ENCODE results near the gene VPS13D.

VPS13D gene

GRCh38 chr1:12556368-12556930 lies 326.6 kb downstream of the VPS13D start:
- TF ChIP-seq, protein P1, sequence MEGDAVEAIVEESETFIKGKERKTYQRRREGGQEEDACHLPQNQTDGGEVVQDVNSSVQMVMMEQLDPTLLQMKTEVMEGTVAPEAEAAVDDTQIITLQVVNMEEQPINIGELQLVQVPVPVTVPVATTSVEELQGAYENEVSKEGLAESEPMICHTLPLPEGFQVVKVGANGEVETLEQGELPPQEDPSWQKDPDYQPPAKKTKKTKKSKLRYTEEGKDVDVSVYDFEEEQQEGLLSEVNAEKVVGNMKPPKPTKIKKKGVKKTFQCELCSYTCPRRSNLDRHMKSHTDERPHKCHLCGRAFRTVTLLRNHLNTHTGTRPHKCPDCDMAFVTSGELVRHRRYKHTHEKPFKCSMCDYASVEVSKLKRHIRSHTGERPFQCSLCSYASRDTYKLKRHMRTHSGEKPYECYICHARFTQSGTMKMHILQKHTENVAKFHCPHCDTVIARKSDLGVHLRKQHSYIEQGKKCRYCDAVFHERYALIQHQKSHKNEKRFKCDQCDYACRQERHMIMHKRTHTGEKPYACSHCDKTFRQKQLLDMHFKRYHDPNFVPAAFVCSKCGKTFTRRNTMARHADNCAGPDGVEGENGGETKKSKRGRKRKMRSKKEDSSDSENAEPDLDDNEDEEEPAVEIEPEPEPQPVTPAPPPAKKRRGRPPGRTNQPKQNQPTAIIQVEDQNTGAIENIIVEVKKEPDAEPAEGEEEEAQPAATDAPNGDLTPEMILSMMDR (IDR thresholded peaks at IDR 0.05; ENCODE audit: low read depth, low read length, poor library complexity, severe bottlenecking): no peak
- TF ChIP-seq EZH2phosphoT487 (IDR thresholded peaks at IDR 0.05; ENCODE audit: borderline replicate concordance, low read length): no peak
- Histone ChIP-seq H3K4me1 (ENCODE audit: control insufficient read depth, low read length) (no peaks in the 10 kb centered on the region), H3F3A (ENCODE audit: control insufficient read depth, insufficient read depth) (no peaks in the 10 kb centered on the region), H3K9me3 (ENCODE audit: control insufficient read depth, insufficient read depth, low read length) (no peaks in the 10 kb centered on the region), H3K36me3 (ENCODE audit: control insufficient read depth, low read length) (no peaks in the 10 kb centered on the region), H3K4me3 (ENCODE audit: low read length) (no peak overlapping the region), H3K27me3 (ENCODE audit: control insufficient read depth, low read length) (no peaks in the 10 kb centered on the region), H4K20me1 (ENCODE audit: control insufficient read depth, insufficient read depth, low read depth, low read length) (no peaks in the 10 kb centered on the region), H3K27ac (ENCODE audit: low read depth, low read length) (no peak overlapping the region), H3K4me2 (ENCODE audit: low read length) (no peak overlapping the region), H3K79me2 (ENCODE audit: control insufficient read depth, low read length) (no peaks in the 10 kb centered on the region), H3K9me2 (replicated peaks; ENCODE audit: control insufficient read depth, low read length) (no peaks in the 10 kb centered on the region)

GRCh38 chr1:12556957-12557935 lies 327.4 kb downstream of the VPS13D start:
- no peak for TF ChIP-seq EZH2phosphoT487 (IDR thresholded peaks at IDR 0.05; ENCODE audit: borderline replicate concordance, low read length)
- TF ChIP-seq, protein P1 (IDR thresholded peaks at IDR 0.05; ENCODE audit: low read depth, low read length, poor library complexity, severe bottlenecking): no peak
- Histone ChIP-seq H3K27ac (ENCODE audit: low read depth, low read length) (no peak overlapping the region), H3K27me3 (ENCODE audit: control insufficient read depth, low read length) (no peaks in the 10 kb centered on the region)

GRCh38 chr1:12561121-12561520 lies 331.3 kb downstream of the VPS13D start:
- Histone ChIP-seq H3K9me2 (replicated peaks; ENCODE audit: control insufficient read depth, low read length) (no peaks in the 10 kb centered on the region), H3K9me3 (ENCODE audit: control insufficient read depth, insufficient read depth, low read length) (peaks cover 3% of the 10 kb centered on the region), H4K20me1 (ENCODE audit: control insufficient read depth, insufficient read depth, low read depth, low read length) (no peaks in the 10 kb centered on the region), H3K36me3 (ENCODE audit: control insufficient read depth, low read length) (no peaks in the 10 kb centered on the region), H3F3A (ENCODE audit: control insufficient read depth, insufficient read depth) (no peaks in the 10 kb centered on the region), H3K4me3 (ENCODE audit: low read length) (no peak overlapping the region), H3K4me1 (ENCODE audit: control insufficient read depth, low read length) (no peaks in the 10 kb centered on the region), H3K4me2 (ENCODE audit: low read length) (no peak overlapping the region), H3K27me3 (ENCODE audit: control insufficient read depth, low read length) (no peaks in the 10 kb centered on the region), H3K79me2 (ENCODE audit: control insufficient read depth, low read length) (no peaks in the 10 kb centered on the region), H3K27ac (ENCODE audit: low read depth, low read length) (no peak overlapping the region)
- TF ChIP-seq, protein P1 (IDR thresholded peaks at IDR 0.05; ENCODE audit: low read depth, low read length, poor library complexity, severe bottlenecking): no peak
- no peak for TF ChIP-seq EZH2phosphoT487 (IDR thresholded peaks at IDR 0.05; ENCODE audit: borderline replicate concordance, low read length)

More at GRCh38 chr1:12556957-12557935, 327.4 kb downstream of the VPS13D start:
- Histone ChIP-seq H3K9me3 (ENCODE audit: control insufficient read depth, insufficient read depth, low read length) (no peaks in the 10 kb centered on the region), H3F3A (ENCODE audit: control insufficient read depth, insufficient read depth) (no peaks in the 10 kb centered on the region), H4K20me1 (ENCODE audit: control insufficient read depth, insufficient read depth, low read depth, low read length) (no peaks in the 10 kb centered on the region), H3K4me2 (ENCODE audit: low read length) (no peak overlapping the region), H3K36me3 (ENCODE audit: control insufficient read depth, low read length) (no peaks in the 10 kb centered on the region), H3K4me3 (ENCODE audit: low read length) (no peak overlapping the region), H3K4me1 (ENCODE audit: control insufficient read depth, low read length) (no peaks in the 10 kb centered on the region), H3K79me2 (ENCODE audit: control insufficient read depth, low read length) (no peaks in the 10 kb centered on the region), H3K9me2 (replicated peaks; ENCODE audit: control insufficient read depth, low read length) (no peaks in the 10 kb centered on the region)

Data from DOHH2 (cell line).